ENCODE measurements around the gene RIF1. TPM values are rescaled to one million over a fixed set of nuclear protein-coding genes. Genes with fewer than 3 reads are reported as not detected.

RIF1 gene
- polyA plus RNA-seq, 1 of the 3 experiments (the other 2 are of a cell fraction), result 2.4 TPM

GRCh38 chr2:151423760-151424159, 14.1 kb downstream of the RIF1 start (continued):
- TF ChIP-seq, protein P1, sequence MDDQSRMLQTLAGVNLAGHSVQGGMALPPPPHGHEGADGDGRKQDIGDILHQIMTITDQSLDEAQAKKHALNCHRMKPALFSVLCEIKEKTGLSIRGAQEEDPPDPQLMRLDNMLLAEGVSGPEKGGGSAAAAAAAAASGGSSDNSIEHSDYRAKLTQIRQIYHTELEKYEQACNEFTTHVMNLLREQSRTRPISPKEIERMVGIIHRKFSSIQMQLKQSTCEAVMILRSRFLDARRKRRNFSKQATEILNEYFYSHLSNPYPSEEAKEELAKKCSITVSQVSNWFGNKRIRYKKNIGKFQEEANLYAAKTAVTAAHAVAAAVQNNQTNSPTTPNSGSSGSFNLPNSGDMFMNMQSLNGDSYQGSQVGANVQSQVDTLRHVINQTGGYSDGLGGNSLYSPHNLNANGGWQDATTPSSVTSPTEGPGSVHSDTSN (IDR thresholded peaks at IDR 0.05), result no peak
- TF ChIP-seq, protein P2, sequence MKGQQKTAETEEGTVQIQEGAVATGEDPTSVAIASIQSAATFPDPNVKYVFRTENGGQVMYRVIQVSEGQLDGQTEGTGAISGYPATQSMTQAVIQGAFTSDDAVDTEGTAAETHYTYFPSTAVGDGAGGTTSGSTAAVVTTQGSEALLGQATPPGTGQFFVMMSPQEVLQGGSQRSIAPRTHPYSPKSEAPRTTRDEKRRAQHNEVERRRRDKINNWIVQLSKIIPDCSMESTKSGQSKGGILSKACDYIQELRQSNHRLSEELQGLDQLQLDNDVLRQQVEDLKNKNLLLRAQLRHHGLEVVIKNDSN (IDR thresholded peaks at IDR 0.05; ENCODE audit: borderline replicate concordance, low read depth), result no peak
- no peak for TF ChIP-seq TCF12 (IDR thresholded peaks at IDR 0.05)
- TF ChIP-seq EZH2phosphoT487 (IDR thresholded peaks at IDR 0.05; ENCODE audit: borderline replicate concordance, low read depth), result no peak
- no peak for TF ChIP-seq GATA2 (CRISPR knock-in tag; IDR thresholded peaks at IDR 0.05)
- no peak for TF ChIP-seq MXI1 (IDR thresholded peaks at IDR 0.05; ENCODE audit: low read depth, low read length)
- no peak for TF ChIP-seq FOXJ3 (CRISPR knock-in tag; IDR thresholded peaks at IDR 0.05)

DNA sequence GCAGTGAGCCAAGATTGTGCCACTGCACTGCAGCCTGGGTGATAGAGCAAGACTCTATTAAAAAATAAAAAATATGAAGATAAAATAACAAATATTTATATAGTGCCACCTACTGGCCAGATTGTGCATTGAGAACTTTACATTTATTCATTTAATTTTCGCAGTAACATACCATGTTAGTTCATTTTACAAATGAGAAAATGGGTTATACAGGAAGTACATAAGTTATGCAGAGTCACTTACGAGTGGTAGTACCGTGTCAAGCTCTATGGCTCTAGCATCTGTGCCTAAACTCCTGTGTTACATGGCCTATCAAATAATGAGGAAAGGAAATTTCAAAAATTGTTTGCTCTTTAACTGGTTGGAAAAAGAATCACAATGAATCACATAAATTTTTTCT, 27.9 kb downstream of the RIF1 start:
- CTCF ChIA-PET, result interaction anchor here (0.7 to 2.5 kb wide), 23 partner anchors 9 to 1843 kb away, joined by 3 to 17 read pairs (median 3); partner anchors contain the start of gene RBM43
- TF ChIP-seq TEAD4 (IDR thresholded peaks at IDR 0.05; ENCODE audit: borderline replicate concordance, insufficient read depth) (no peak), FOXM1 (IDR thresholded peaks at IDR 0.05; ENCODE audit: low read depth) (no peak), MEF2A (IDR thresholded peaks at IDR 0.05; ENCODE audit: borderline replicate concordance, low read depth) (no peak), RAD21 (IDR thresholded peaks at IDR 0.05; ENCODE audit: low read length) (peak; percentile 33)
- TF ChIP-seq, protein P3, sequence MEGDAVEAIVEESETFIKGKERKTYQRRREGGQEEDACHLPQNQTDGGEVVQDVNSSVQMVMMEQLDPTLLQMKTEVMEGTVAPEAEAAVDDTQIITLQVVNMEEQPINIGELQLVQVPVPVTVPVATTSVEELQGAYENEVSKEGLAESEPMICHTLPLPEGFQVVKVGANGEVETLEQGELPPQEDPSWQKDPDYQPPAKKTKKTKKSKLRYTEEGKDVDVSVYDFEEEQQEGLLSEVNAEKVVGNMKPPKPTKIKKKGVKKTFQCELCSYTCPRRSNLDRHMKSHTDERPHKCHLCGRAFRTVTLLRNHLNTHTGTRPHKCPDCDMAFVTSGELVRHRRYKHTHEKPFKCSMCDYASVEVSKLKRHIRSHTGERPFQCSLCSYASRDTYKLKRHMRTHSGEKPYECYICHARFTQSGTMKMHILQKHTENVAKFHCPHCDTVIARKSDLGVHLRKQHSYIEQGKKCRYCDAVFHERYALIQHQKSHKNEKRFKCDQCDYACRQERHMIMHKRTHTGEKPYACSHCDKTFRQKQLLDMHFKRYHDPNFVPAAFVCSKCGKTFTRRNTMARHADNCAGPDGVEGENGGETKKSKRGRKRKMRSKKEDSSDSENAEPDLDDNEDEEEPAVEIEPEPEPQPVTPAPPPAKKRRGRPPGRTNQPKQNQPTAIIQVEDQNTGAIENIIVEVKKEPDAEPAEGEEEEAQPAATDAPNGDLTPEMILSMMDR (IDR thresholded peaks at IDR 0.05), result peak; percentile 70
- no peak overlapping the region for H3K4me2 ChIP-seq
- WGBS (ENCODE audit: low lambda C conversion rate), result 75% methylated on average over 3 of the region's 3 CpGs
- no peaks in the 10 kb centered on the region for H3K27me3 ChIP-seq (ENCODE audit: insufficient read depth)
- H3K36me3 ChIP-seq (replicated peaks in 1 of 2; ENCODE audit: control insufficient read depth in 1 of 2, insufficient read depth in 2 of 2, low read length in 1 of 2), result peaks cover 61 to 85% of the 10 kb centered on the region in 2 experiments
- POLR2A ChIA-PET, result no interaction called here
- H3K79me2 ChIP-seq (ENCODE audit: insufficient read depth), result no peaks in the 10 kb centered on the region
- no peak overlapping the region for H3K4me3 ChIP-seq (ENCODE audit: low read depth in 2 of 2, low read length in 1 of 2)
- peak; percentile 28 for DNase-seq
- H3K9ac ChIP-seq, result no peak overlapping the region
- no peak overlapping the region for H3K27ac ChIP-seq (ENCODE audit: low read depth in 2 of 2, low read length in 1 of 2)
- H3K9me3 ChIP-seq, result no peaks in the 10 kb centered on the region
- no peaks in the 10 kb centered on the region for H4K20me1 ChIP-seq (ENCODE audit: insufficient read depth)
- H2AFZ ChIP-seq (ENCODE audit: low read depth), result no peak overlapping the region
- peaks cover 8% of the 10 kb centered on the region for H3F3A ChIP-seq (replicated peaks; ENCODE audit: insufficient read depth)
- H3K9me2 ChIP-seq, result no peaks in the 10 kb centered on the region
- H3K4me1 ChIP-seq (ENCODE audit: control insufficient read depth in 1 of 2, insufficient read depth in 2 of 2, low read depth in 1 of 2, low read length in 1 of 2), result no peaks in the 10 kb centered on the region

- ChIA-PET CTCF (interaction anchor here (0.6 to 2.5 kb wide), 9 partner anchors 11 to 200 kb away, joined by 3 to 17 read pairs (median 4); no protein-coding TSS in a partner anchor), POLR2A (no interaction called here)
- Histone ChIP-seq H3K27me3 (ENCODE audit: insufficient read depth) (no peaks in the 10 kb centered on the region), H3K9me3 (no peaks in the 10 kb centered on the region), H3K4me3 (ENCODE audit: low read depth in 2 of 2, low read length in 1 of 2) (no peak overlapping the region), H2AFZ (ENCODE audit: low read depth) (no peak overlapping the region), H4K20me1 (ENCODE audit: insufficient read depth) (no peaks in the 10 kb centered on the region), H3K9ac (no peak overlapping the region), H3K4me2 (no peak overlapping the region), H3K27ac (ENCODE audit: low read depth in 2 of 2, low read length in 1 of 2) (no peak overlapping the region), H3K79me2 (ENCODE audit: insufficient read depth) (no peaks in the 10 kb centered on the region), H3K36me3 (replicated peaks in 1 of 2; ENCODE audit: control insufficient read depth in 1 of 2, insufficient read depth in 2 of 2, low read length in 1 of 2) (peaks cover 64 to 86% of the 10 kb centered on the region in 2 experiments), H3F3A (replicated peaks; ENCODE audit: insufficient read depth) (peaks cover 13% of the 10 kb centered on the region), H3K9me2 (no peaks in the 10 kb centered on the region), H3K4me1 (ENCODE audit: control insufficient read depth in 1 of 2, insufficient read depth in 2 of 2, low read depth in 1 of 2, low read length in 1 of 2) (no peaks in the 10 kb centered on the region)
- no peak for DNase-seq
- WGBS (ENCODE audit: low lambda C conversion rate), result 75% methylated on average over 4 of the region's 4 CpGs
- TF ChIP-seq CHD2 (IDR thresholded peaks at IDR 0.05; ENCODE audit: low read length, partially characterized antibody) (no peak), FOSL2 (IDR thresholded peaks at IDR 0.05; ENCODE audit: borderline replicate concordance, low read depth) (no peak), MXI1 (IDR thresholded peaks at IDR 0.05; ENCODE audit: low read depth, low read length) (no peak), NRF1 (IDR thresholded peaks at IDR 0.05; ENCODE audit: low read depth, low read length) (no peak)
- TF ChIP-seq, protein P4, sequence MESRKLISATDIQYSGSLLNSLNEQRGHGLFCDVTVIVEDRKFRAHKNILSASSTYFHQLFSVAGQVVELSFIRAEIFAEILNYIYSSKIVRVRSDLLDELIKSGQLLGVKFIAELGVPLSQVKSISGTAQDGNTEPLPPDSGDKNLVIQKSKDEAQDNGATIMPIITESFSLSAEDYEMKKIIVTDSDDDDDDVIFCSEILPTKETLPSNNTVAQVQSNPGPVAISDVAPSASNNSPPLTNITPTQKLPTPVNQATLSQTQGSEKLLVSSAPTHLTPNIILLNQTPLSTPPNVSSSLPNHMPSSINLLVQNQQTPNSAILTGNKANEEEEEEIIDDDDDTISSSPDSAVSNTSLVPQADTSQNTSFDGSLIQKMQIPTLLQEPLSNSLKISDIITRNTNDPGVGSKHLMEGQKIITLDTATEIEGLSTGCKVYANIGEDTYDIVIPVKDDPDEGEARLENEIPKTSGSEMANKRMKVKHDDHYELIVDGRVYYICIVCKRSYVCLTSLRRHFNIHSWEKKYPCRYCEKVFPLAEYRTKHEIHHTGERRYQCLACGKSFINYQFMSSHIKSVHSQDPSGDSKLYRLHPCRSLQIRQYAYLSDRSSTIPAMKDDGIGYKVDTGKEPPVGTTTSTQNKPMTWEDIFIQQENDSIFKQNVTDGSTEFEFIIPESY (IDR thresholded peaks at IDR 0.05; ENCODE audit: borderline replicate concordance, low read depth), result no peak
- TF ChIP-seq, protein P5, sequence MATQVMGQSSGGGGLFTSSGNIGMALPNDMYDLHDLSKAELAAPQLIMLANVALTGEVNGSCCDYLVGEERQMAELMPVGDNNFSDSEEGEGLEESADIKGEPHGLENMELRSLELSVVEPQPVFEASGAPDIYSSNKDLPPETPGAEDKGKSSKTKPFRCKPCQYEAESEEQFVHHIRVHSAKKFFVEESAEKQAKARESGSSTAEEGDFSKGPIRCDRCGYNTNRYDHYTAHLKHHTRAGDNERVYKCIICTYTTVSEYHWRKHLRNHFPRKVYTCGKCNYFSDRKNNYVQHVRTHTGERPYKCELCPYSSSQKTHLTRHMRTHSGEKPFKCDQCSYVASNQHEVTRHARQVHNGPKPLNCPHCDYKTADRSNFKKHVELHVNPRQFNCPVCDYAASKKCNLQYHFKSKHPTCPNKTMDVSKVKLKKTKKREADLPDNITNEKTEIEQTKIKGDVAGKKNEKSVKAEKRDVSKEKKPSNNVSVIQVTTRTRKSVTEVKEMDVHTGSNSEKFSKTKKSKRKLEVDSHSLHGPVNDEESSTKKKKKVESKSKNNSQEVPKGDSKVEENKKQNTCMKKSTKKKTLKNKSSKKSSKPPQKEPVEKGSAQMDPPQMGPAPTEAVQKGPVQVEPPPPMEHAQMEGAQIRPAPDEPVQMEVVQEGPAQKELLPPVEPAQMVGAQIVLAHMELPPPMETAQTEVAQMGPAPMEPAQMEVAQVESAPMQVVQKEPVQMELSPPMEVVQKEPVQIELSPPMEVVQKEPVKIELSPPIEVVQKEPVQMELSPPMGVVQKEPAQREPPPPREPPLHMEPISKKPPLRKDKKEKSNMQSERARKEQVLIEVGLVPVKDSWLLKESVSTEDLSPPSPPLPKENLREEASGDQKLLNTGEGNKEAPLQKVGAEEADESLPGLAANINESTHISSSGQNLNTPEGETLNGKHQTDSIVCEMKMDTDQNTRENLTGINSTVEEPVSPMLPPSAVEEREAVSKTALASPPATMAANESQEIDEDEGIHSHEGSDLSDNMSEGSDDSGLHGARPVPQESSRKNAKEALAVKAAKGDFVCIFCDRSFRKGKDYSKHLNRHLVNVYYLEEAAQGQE (IDR thresholded peaks at IDR 0.05; ENCODE audit: low read depth, low read length), result no peak
Observed at GRCh38 chr2:151438506-151438905, 28.8 kb downstream of the RIF1 start.
